ENCODE data around the gene ATXN7L3.

DNA sequence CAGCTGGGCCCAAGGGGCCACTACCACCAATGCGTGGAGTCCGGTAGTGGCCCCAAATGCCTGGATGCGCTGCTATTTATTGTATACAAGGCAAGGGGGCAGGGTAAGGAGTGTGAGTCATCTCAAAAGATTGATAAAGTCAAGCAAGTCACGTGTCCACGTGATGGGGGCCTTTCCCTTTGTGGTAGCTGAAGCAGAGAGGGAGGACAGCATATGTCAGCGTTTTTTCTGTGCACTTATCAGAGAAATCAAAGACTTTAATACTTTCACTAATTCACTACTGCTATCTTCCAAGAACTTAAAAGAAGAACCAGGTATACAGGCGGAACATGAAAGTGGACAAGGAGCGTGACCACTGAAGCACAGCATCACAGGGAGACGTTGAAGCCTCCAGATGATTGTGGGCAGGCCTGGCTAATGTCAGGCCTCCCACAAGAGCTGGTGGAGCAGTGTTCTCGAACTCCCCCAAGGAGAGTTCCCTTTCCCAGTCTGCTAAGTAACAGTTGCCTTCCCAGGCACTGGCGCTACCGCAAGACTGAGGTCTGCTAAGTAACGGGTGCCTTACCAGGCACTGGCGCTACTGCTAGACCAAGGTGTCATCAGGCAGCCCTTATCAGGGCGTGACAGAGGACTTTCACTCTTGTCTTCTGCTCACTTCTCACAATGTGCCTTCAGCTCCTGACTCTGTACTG is 40.0 kb downstream of the ATXN7L3 start:
- TF ChIP-seq CTCF (IDR thresholded peaks at IDR 0.05) = no peak
- no peak for TF ChIP-seq POLR2A (IDR thresholded peaks at IDR 0.05)
- no peak for TF ChIP-seq POLR2AphosphoS5 (IDR thresholded peaks at IDR 0.05)
